ENCODE data around the gene ATOSB.
A peak's percentile ranks its signal among the peaks of the same experiment; 100 is the strongest.

The ATOSB gene

GRCh38 chr9:35079426-35080341 lies 36.0 kb downstream of the ATOSB start, which contains the start of gene FANCG:
FANCG (minus strand) TSS chr9:35079942; CDS start chr9:35079524, 418 bp downstream.
- Histone ChIP-seq H3K9ac (peak within 1 kb of the TSS; percentile 77 to 94 (median 89)), H3K27ac (peak within 1 kb of the TSS; percentile 4 to 93 (median 86); a peak in 21 of 22 replicates), H3K9me3 (replicated peaks in 1 of 11) (no peaks in the 10 kb centered on the region), H3K36me3 (peaks cover 14 to 36% (median 28%) of the 10 kb centered on the region in 11 experiments; a peak in 21 of 22 replicates), H4K20me1 (peaks cover 0 to 19% (median 0%) of the 10 kb centered on the region in 11 experiments; a peak in 5 of 22 replicates), H3K4me1 (peaks cover 23 to 39% (median 30%) of the 10 kb centered on the region in 10 experiments), H3K27me3 (no peaks in the 10 kb centered on the region), H3K4me2 (peak within 1 kb of the TSS; percentile 85 to 100 (median 98)), H3K4me3 (peak within 1 kb of the TSS; percentile 72 to 88 (median 80))
- TF ChIP-seq Cebpa-rat (IDR thresholded peaks at IDR 0.05): no peak

GRCh38 chr9:35079041-35079425 lies 36.6 kb downstream of the ATOSB start:
- Histone ChIP-seq H3K27me3 (no peaks in the 10 kb centered on the region), H3K36me3 (peaks cover 21 to 43% (median 34%) of the 10 kb centered on the region in 11 experiments; a peak in 21 of 22 replicates)

DNA sequence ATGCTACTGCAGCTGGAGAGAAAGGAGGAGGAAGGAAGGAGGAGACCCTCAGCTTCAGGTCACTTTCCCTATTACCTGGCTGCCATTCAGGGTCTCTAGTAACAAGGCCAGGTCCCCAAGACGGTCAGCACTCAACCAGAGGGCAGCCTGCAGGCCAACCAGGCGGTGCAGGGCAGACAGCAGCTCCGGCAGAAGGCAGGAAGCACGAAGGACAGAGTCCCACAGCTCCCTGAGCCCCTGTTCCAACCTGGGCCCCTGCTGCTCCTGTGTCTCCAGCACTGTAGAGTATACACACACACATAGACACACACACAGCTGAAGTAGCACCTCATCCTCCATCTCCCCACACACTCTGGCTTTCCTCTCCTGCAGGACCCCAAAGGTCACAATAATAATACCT lies 37.6 kb downstream of the ATOSB start:
- H3K9ac ChIP-seq: peak overlapping the region; percentile 77 to 94 (median 89); a peak in 21 of 22 replicates

More at GRCh38 chr9:35079041-35079425, 36.6 kb downstream of the ATOSB start:
- H3K27ac ChIP-seq: peak overlapping the region in 10 of 11 experiments; percentile 54 to 93 (median 88); a peak in 20 of 22 replicates
- peak overlapping the region; percentile 77 to 94 (median 89) for H3K9ac ChIP-seq
- peaks cover 0 to 19% (median 0%) of the 10 kb centered on the region in 11 experiments; a peak in 5 of 22 replicates for H4K20me1 ChIP-seq
- TF ChIP-seq Cebpa-rat (IDR thresholded peaks at IDR 0.05): no peak
- peaks cover 23 to 39% (median 30%) of the 10 kb centered on the region in 10 experiments for H3K4me1 ChIP-seq
- peak overlapping the region; percentile 72 to 88 (median 80) for H3K4me3 ChIP-seq
- no peaks in the 10 kb centered on the region for H3K9me3 ChIP-seq (replicated peaks in 1 of 11)
- peak overlapping the region; percentile 85 to 100 (median 98) for H3K4me2 ChIP-seq

GRCh38 chr9:35076848-35077247 lies 38.8 kb downstream of the ATOSB start:
- no peak overlapping the region for H3K27ac ChIP-seq
- no peak overlapping the region for H3K4me3 ChIP-seq
- peaks cover 26 to 48% (median 42%) of the 10 kb centered on the region in 11 experiments; a peak in 21 of 22 replicates for H3K36me3 ChIP-seq
- H3K4me2 ChIP-seq: peak overlapping the region in 5 of 11 experiments; percentile 6 to 99 (median 97); a peak in 6 of 22 replicates
- no peak for TF ChIP-seq Cebpa-rat (IDR thresholded peaks at IDR 0.05)
- H3K4me1 ChIP-seq: peaks cover 23 to 47% (median 34%) of the 10 kb centered on the region in 10 experiments
- no peaks in the 10 kb centered on the region for H3K27me3 ChIP-seq
- H3K9ac ChIP-seq: 0 out of 22 replicates have a peak overlapping the region, but pooled peaks of 2 of the 11 experiments have one; percentile 1 to 5
- H3K9me3 ChIP-seq (replicated peaks in 1 of 11): no peaks in the 10 kb centered on the region
- H4K20me1 ChIP-seq: peaks cover under 1 to 24% (median 3%) of the 10 kb centered on the region in 11 experiments; a peak in 17 of 22 replicates

More for the DNA sequence above, 37.6 kb downstream of the ATOSB start:
- Histone ChIP-seq H3K4me2 (peak overlapping the region; percentile 85 to 100 (median 98)), H3K36me3 (peaks cover 26 to 48% (median 42%) of the 10 kb centered on the region in 11 experiments; a peak in 21 of 22 replicates), H3K4me1 (peaks cover 23 to 44% (median 33%) of the 10 kb centered on the region in 10 experiments), H3K4me3 (peak overlapping the region in 9 of 10 experiments; percentile 72 to 88 (median 79); a peak in 17 of 20 replicates), H3K9me3 (replicated peaks in 1 of 11) (no peaks in the 10 kb centered on the region), H3K27me3 (no peaks in the 10 kb centered on the region), H4K20me1 (peaks cover 0 to 19% (median 0%) of the 10 kb centered on the region in 11 experiments; a peak in 5 of 22 replicates), H3K27ac (peak overlapping the region in 6 of 11 experiments; percentile 70 to 93 (median 90); a peak in 6 of 22 replicates)
- no peak for TF ChIP-seq Cebpa-rat (IDR thresholded peaks at IDR 0.05)

DNA sequence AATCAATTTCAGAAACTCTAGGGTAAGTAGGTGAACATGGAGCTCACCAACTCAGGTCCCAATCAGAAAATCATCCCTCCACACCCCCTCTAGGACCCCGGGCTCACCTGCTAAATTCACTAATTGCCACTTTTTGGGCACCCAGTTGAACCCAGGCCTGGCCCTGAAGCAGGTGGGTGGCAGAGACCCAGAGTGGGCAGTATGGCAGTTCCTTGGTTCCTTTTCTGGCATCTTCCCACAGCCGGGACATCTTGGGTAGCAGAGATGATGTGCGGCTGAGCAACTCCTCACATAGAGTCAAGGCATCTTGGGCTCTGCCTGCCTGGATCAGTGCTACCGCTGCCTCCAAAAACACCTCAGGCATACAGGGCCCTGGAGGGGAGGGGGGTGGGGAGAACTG lies 40.3 kb downstream of the ATOSB start:
- H4K20me1 ChIP-seq: peaks cover 16 to 39% (median 18%) of the 10 kb centered on the region in 11 experiments
- H3K27ac ChIP-seq: no peak overlapping the region
- TF ChIP-seq Cebpa-rat (IDR thresholded peaks at IDR 0.05): no peak
- H3K4me1 ChIP-seq: peaks cover 29 to 45% (median 37%) of the 10 kb centered on the region in 10 experiments
- peaks cover 26 to 58% (median 48%) of the 10 kb centered on the region in 11 experiments; a peak in 21 of 22 replicates for H3K36me3 ChIP-seq
- no peak overlapping the region for H3K9ac ChIP-seq
- no peaks in the 10 kb centered on the region for H3K27me3 ChIP-seq
- H3K9me3 ChIP-seq (replicated peaks in 1 of 11): no peaks in the 10 kb centered on the region
- H3K4me3 ChIP-seq: no peak overlapping the region
- no peak overlapping the region for H3K4me2 ChIP-seq

DNA sequence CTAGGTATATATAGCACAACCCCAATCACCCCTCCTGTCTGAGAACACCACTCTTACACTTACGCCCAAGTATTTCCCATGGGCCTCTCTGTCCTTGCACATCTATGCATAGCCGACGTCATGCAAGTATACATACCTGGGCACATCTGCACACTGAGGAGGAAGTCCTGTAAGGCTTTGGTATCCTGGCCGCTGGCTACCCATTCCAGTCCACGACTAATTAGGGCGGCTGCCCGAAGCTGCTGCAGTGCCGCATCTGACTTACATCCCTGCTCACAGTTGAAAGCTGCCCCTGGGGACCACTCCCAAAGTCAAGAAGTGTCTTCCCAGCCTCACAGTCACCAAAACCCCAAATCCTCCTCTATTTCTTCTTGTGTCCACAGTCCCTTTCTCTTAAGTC lies 40.9 kb downstream of the ATOSB start:
- peaks cover 21 to 45% (median 23%) of the 10 kb centered on the region in 11 experiments for H4K20me1 ChIP-seq

GRCh38 chr9:35074141-35074540 lies 41.5 kb downstream of the ATOSB start:
- Histone ChIP-seq H3K4me3 (no peak overlapping the region), H4K20me1 (peaks cover 28 to 51% (median 30%) of the 10 kb centered on the region in 11 experiments), H3K4me1 (peaks cover 38 to 52% (median 46%) of the 10 kb centered on the region in 10 experiments), H3K4me2 (no peak overlapping the region), H3K27ac (no peak overlapping the region), H3K36me3 (peaks cover 27 to 70% (median 58%) of the 10 kb centered on the region in 11 experiments; a peak in 21 of 22 replicates), H3K9ac (no peak overlapping the region), H3K27me3 (no peaks in the 10 kb centered on the region), H3K9me3 (replicated peaks in 1 of 11) (no peaks in the 10 kb centered on the region)
- TF ChIP-seq Cebpa-rat (IDR thresholded peaks at IDR 0.05): no peak

More for the DNA sequence above, 40.9 kb downstream of the ATOSB start:
- Histone ChIP-seq H3K27ac (no peak overlapping the region), H3K27me3 (no peaks in the 10 kb centered on the region), H3K4me1 (peaks cover 34 to 48% (median 41%) of the 10 kb centered on the region in 10 experiments), H3K4me2 (no peak overlapping the region), H3K36me3 (peaks cover 26 to 63% (median 53%) of the 10 kb centered on the region in 11 experiments; a peak in 21 of 22 replicates), H3K9ac (no peak overlapping the region), H3K4me3 (no peak overlapping the region), H3K9me3 (replicated peaks in 1 of 11) (no peaks in the 10 kb centered on the region)
- TF ChIP-seq Cebpa-rat (IDR thresholded peaks at IDR 0.05): no peak

DNA sequence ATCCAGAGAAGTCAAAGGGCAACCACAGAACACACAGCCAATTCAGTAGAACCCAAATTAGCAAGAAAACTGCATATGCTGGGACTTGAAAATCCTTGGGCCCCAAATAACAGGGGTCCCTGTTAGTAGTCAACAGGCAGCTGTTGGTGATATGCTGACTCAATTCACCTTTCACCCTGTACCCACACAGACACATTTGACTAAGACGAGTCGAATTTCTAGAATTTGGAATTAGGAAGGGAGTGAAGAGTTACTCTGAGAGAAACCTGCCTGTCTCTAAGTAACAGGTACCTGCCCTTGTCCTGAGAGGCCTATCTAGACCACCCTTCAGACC lies 42.4 kb downstream of the ATOSB start:
- peak overlapping the region; percentile 5 to 100 (median 97); a peak in 19 of 22 replicates for H3K27ac ChIP-seq
- H3K4me1 ChIP-seq: peaks cover 32 to 52% (median 42%) of the 10 kb centered on the region in 10 experiments
- peak overlapping the region in 5 of 11 experiments; percentile 11 to 98 (median 47); a peak in 8 of 22 replicates for H3K9ac ChIP-seq
- H3K4me3 ChIP-seq: peak overlapping the region in 8 of 10 experiments; percentile 15 to 93 (median 64); a peak in 11 of 20 replicates
- H3K27me3 ChIP-seq: no peaks in the 10 kb centered on the region
- H3K36me3 ChIP-seq: peaks cover 36 to 78% (median 67%) of the 10 kb centered on the region in 11 experiments
- H3K4me2 ChIP-seq: peak overlapping the region; percentile 38 to 75 (median 59)
- peaks cover 36 to 53% (median 39%) of the 10 kb centered on the region in 11 experiments for H4K20me1 ChIP-seq
- no peaks in the 10 kb centered on the region for H3K9me3 ChIP-seq (replicated peaks in 1 of 11)
- no peak for TF ChIP-seq Cebpa-rat (IDR thresholded peaks at IDR 0.05)
